CD4-positive, alpha-beta memory T cell (primary cell): ENCODE results near the gene SEMA3G. TPM values are rescaled to one million over a fixed set of nuclear protein-coding genes. Genes with fewer than 3 reads are reported as not detected.

Experiments
- CTCF ChIA-PET: fragments of 350-600 bp; sonication (Branson Sonifier 250); formaldehyde crosslinking; loops from one replicate; lab custom pipeline; 2021; ENCODE audit warnings: inconsistent platforms; ENCODE audit not compliant: partially characterized antibody; lab: Charles Lee
- POLR2A ChIA-PET: fragments of 350-600 bp; sonication (Branson Sonifier 250); formaldehyde crosslinking; loops from one replicate; lab custom pipeline; 2021; ENCODE audit not compliant: partially characterized antibody; lab: Charles Lee
- DNase-seq, 5 donors: peaks; one replicate each; pipeline versions ENCODE4 v3.0.0 to v3.0.0-alpha.2; 2020 to 2022; ENCODE audit warnings: mixed read lengths in 1 of 5
- H3K27ac ChIP-seq: one replicate; pipeline ENCODE4 v1.7.0; 2013; ENCODE audit warnings: low read depth, low read length
- H3K27me3 ChIP-seq: 2 replicates; pipeline ENCODE4 v1.7.0; 2013; ENCODE audit warnings: mild to moderate bottlenecking, low read length, moderate library complexity; ENCODE audit not compliant: insufficient read depth
- H3K36me3 ChIP-seq: 2 replicates; pipeline ENCODE4 v1.7.0; 2013; ENCODE audit warnings: mild to moderate bottlenecking, low read length, moderate library complexity; ENCODE audit not compliant: insufficient read depth
- H3K4me1 ChIP-seq: 2 replicates; pipeline ENCODE4 v1.7.0; 2013; ENCODE audit warnings: mild to moderate bottlenecking, low read length, moderate library complexity; ENCODE audit not compliant: insufficient read depth
- H3K4me3 ChIP-seq, 2 donors: one replicate each; pipeline ENCODE4 v1.7.0; 2013; ENCODE audit warnings: low read length in 2 of 2, mild to moderate bottlenecking in 1 of 2
- H3K9me3 ChIP-seq, 2 donors: one replicate each; pipeline ENCODE4 v1.7.0; 2013; ENCODE audit warnings: low read length in 2 of 2, control low read depth in 1 of 2; ENCODE audit not compliant: control insufficient read depth in 1 of 2
- H3K27ac Mint-ChIP-seq, 7 donors: one replicate each; pipeline ENCODE4 v1.8.0; 2020 to 2021; ENCODE audit warnings: mixed read lengths in 7 of 7, mild to moderate bottlenecking in 6 of 7, inconsistent platforms in 3 of 7, moderate library complexity in 3 of 7
- H3K27me3 Mint-ChIP-seq, 2 donors: one replicate each; pipeline ENCODE4 v1.8.0; 2020 to 2021; ENCODE audit warnings: mixed read lengths in 2 of 2
- H3K36me3 Mint-ChIP-seq, 2 donors: one replicate each; pipeline ENCODE4 v1.8.0; 2020 to 2021; ENCODE audit warnings: mixed read lengths in 2 of 2, inconsistent platforms in 1 of 2, mild to moderate bottlenecking in 1 of 2
- H3K4me1 Mint-ChIP-seq, 4 donors: one replicate each; pipeline ENCODE4 v1.8.0; 2020 to 2021; ENCODE audit warnings: mixed read lengths in 4 of 4, mild to moderate bottlenecking in 1 of 4
- H3K4me3 Mint-ChIP-seq, 8 donors: one replicate each; pipeline ENCODE4 v1.8.0; 2020 to 2021; ENCODE audit warnings: mixed read lengths in 8 of 8, mild to moderate bottlenecking in 7 of 8, moderate library complexity in 6 of 8, inconsistent platforms in 3 of 8
- H3K9me3 Mint-ChIP-seq, 8 donors: one replicate each; pipeline ENCODE4 v1.8.0; 2020 to 2021; ENCODE audit warnings: mixed read lengths in 8 of 8, mild to moderate bottlenecking in 5 of 8, inconsistent platforms in 3 of 8, moderate library complexity in 1 of 8
- intact Hi-C: fragments of 100-400 bp; cut with micrococcal nuclease; formaldehyde crosslinking; loops from one replicate; pipeline ENCODE4 v1.15.1; 2023
- polyA plus RNA-seq, 2 donors: library from polyadenylated mRNA; unstranded; fragments of 300-500 nt; fragmentation: Illumina TruSeq; gene quantifications; one replicate each; pipeline ENCODE4 v1.2.3, GENCODE V29; 2021
- total RNA-seq, 2 experiments: library from RNA; stranded (reverse); gene quantifications; one replicate each; pipeline ENCODE4 v1.2.3, GENCODE V29; 2021

SEMA3G gene
- total and polyA plus RNA-seq, 4 experiments from 2014 or later, result 0.17 to 0.29 (median 0.22) TPM; not detected in 1

GRCh38 chr3:52428151-52429005 lies 16.5 kb downstream of the SEMA3G start:
- H3K27me3 ChIP-seq, result no peaks in the 10 kb centered on the region

DNA sequence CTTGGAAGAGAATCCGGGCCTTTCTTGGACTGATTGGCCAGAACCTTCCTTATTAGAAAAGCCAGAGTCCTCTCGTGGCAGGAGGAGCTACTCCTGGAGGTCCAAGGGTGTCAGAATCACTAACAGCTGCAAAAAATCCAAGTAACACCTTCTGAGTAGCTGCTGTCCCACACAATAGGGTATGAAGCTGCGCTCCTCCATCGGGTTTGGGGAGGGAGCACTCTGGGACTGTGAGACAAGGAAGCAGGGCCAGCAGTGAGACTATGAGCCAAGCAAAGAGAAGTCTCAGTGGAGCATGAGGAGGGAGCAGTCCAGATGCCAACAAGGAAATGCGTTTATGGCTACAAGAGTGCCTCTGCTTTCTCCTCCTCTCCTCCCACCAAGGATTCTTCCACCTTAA lies 21.7 kb downstream of the SEMA3G start:
- Mint-ChIP-seq H3K9me3 (no peaks in the 10 kb centered on the region), H3K27ac (peak overlapping the region in 2 of 7 donors; percentile 52 to 77), H3K4me3 (no peak overlapping the region), H3K36me3 (peaks cover 0 to 4% of the 10 kb centered on the region in 2 donors), H3K4me1 (no peaks in the 10 kb centered on the region), H3K27me3 (no peaks in the 10 kb centered on the region)
- Histone ChIP-seq H3K36me3 (no peaks in the 10 kb centered on the region), H3K27me3 (no peaks in the 10 kb centered on the region), H3K4me3 (no peak overlapping the region), H3K27ac (no peak overlapping the region), H3K4me1 (no peaks in the 10 kb centered on the region), H3K9me3 (no peaks in the 10 kb centered on the region)
- POLR2A ChIA-PET, result no interaction called here
- intact Hi-C loops, result no loop called here
- no peak for DNase-seq
- CTCF ChIA-PET, result interaction anchor here (1.0 to 1.4 kb wide), 3 partner anchors 11 to 23 kb away, joined by 3 to 6 read pairs (median 3); no protein-coding TSS in a partner anchor

More at GRCh38 chr3:52428151-52429005, 16.5 kb downstream of the SEMA3G start:
- Mint-ChIP-seq H3K9me3 (no peaks in the 10 kb centered on the region), H3K36me3 (no peaks in the 10 kb centered on the region), H3K4me1 (peaks cover 4 to 14% (median 5%) of the 10 kb centered on the region in 4 donors), H3K27me3 (no peaks in the 10 kb centered on the region), H3K27ac (peak overlapping the region in 1 of 7 donors; percentile 54), H3K4me3 (no peak overlapping the region)
- intact Hi-C loops, result loop anchor here (1.0 kb wide), 1 partner anchor 19 kb away; no protein-coding TSS in a partner anchor
- Histone ChIP-seq H3K36me3 (no peaks in the 10 kb centered on the region), H3K9me3 (no peaks in the 10 kb centered on the region), H3K27ac (no peak overlapping the region), H3K4me3 (no peak overlapping the region), H3K4me1 (peaks cover 13% of the 10 kb centered on the region)
- POLR2A ChIA-PET, result interaction anchor here (0.5 kb wide), 1 partner anchor 18 kb away, joined by 3 read pairs; no protein-coding TSS in a partner anchor
- CTCF ChIA-PET, result interaction anchor here (0.8 to 4.5 kb wide), 8 partner anchors 11 to 393 kb away, joined by 3 to 82 read pairs (median 4); partner anchors contain the start of genes NISCH and SEMA3G
- peak; percentile 25 to 39 (median 36) for DNase-seq

- H3K36me3 Mint-ChIP-seq, result peaks cover 0 to 6% of the 10 kb centered on the region in 2 donors
- ChIA-PET POLR2A (no interaction called here), CTCF (interaction anchor here (1.0 to 1.4 kb wide), 3 partner anchors 10 to 23 kb away, joined by 3 to 6 read pairs (median 3); no protein-coding TSS in a partner anchor)
- H3K4me3 ChIP-seq, result no peak overlapping the region
- peak overlapping the region in 1 of 8 donors; percentile 11 for H3K4me3 Mint-ChIP-seq
- no peaks in the 10 kb centered on the region for H3K4me1 ChIP-seq
- intact Hi-C loops, result no loop called here
- no peak overlapping the region for H3K27ac Mint-ChIP-seq
- H3K27me3 ChIP-seq, result no peaks in the 10 kb centered on the region
- no peaks in the 10 kb centered on the region for H3K9me3 Mint-ChIP-seq
- H3K36me3 ChIP-seq, result no peaks in the 10 kb centered on the region
- no peak for DNase-seq
- H3K9me3 ChIP-seq, result no peaks in the 10 kb centered on the region
- H3K27me3 Mint-ChIP-seq, result no peaks in the 10 kb centered on the region
- peaks cover 0 to 2% (median under 1%) of the 10 kb centered on the region in 4 donors for H3K4me1 Mint-ChIP-seq
- H3K27ac ChIP-seq, result no peak overlapping the region
Measured at GRCh38 chr3:52422669-52423068, 22.2 kb downstream of the SEMA3G start.

GRCh38 chr3:52420388-52420787 lies 24.5 kb downstream of the SEMA3G start:
- Mint-ChIP-seq H3K27ac (no peak overlapping the region), H3K27me3 (no peaks in the 10 kb centered on the region), H3K36me3 (peaks cover 7% of the 10 kb centered on the region in 2 donors), H3K4me1 (peaks cover 0 to 4% (median 4%) of the 10 kb centered on the region in 4 donors), H3K4me3 (no peak overlapping the region), H3K9me3 (no peaks in the 10 kb centered on the region)
- POLR2A ChIA-PET, result no interaction called here
- Histone ChIP-seq H3K27me3 (no peaks in the 10 kb centered on the region), H3K4me3 (no peak overlapping the region), H3K9me3 (no peaks in the 10 kb centered on the region), H3K27ac (no peak overlapping the region), H3K36me3 (no peaks in the 10 kb centered on the region), H3K4me1 (no peaks in the 10 kb centered on the region)
- CTCF ChIA-PET, result interaction anchor here (0.6 to 1.7 kb wide), 4 partner anchors 8 to 27 kb away, joined by 3 to 5 read pairs (median 3); no protein-coding TSS in a partner anchor
- intact Hi-C loops, result no loop called here
- DNase-seq, result no peak

- no peak overlapping the region for H3K27ac Mint-ChIP-seq
- Histone ChIP-seq H3K36me3 (no peaks in the 10 kb centered on the region), H3K9me3 (no peaks in the 10 kb centered on the region), H3K4me1 (peaks cover 18% of the 10 kb centered on the region), H3K27me3 (no peaks in the 10 kb centered on the region), H3K27ac (no peak overlapping the region), H3K4me3 (no peak overlapping the region)
- H3K27me3 Mint-ChIP-seq, result no peaks in the 10 kb centered on the region
- POLR2A ChIA-PET, result no interaction called here
- DNase-seq, result no peak
- peaks cover 7 to 17% of the 10 kb centered on the region in 2 donors for H3K36me3 Mint-ChIP-seq
- peaks cover 15 to 27% (median 22%) of the 10 kb centered on the region in 4 donors for H3K4me1 Mint-ChIP-seq
- H3K4me3 Mint-ChIP-seq, result no peak overlapping the region
- no peaks in the 10 kb centered on the region for H3K9me3 Mint-ChIP-seq
- CTCF ChIA-PET, result interaction anchor here (1.0 kb wide), 1 partner anchor 15 kb away, joined by 3 read pairs; no protein-coding TSS in a partner anchor
- intact Hi-C loops, result no loop called here
Measured at GRCh38 chr3:52415800-52416199, 29.1 kb downstream of the SEMA3G start.

DNA sequence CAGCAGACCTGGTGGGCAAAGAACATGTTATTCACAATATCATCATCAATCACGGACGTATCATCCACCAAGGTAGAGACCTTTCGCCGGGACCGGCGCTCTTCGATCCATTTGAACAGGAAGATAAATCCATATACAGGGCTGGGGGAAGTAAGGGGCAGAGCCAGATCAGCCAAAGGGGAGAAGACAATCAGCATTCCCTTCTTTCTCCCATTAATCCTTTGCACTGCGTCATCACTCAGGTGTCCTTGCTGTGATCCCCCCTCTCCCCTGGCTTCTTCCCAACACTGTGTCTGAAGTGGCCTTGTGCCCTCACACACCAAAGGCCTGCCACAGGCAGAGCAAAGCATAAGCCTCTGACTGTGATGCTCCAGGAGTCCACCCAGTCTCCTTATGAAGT lies 36.4 kb downstream of the SEMA3G start:
- Histone ChIP-seq H3K4me3 (peak overlapping the region in 1 of 2 donors; percentile 77), H3K27ac (peak overlapping the region; percentile 94), H3K9me3 (no peaks in the 10 kb centered on the region), H3K27me3 (no peaks in the 10 kb centered on the region), H3K4me1 (peaks cover 37% of the 10 kb centered on the region), H3K36me3 (peaks cover 47% of the 10 kb centered on the region)
- POLR2A ChIA-PET, result interaction anchor here (0.8 kb wide), 1 partner anchor 43 kb away, joined by 3 read pairs; no protein-coding TSS in a partner anchor
- peak overlapping the region; percentile 84 to 96 (median 90) for H3K4me3 Mint-ChIP-seq
- H3K27me3 Mint-ChIP-seq, result no peaks in the 10 kb centered on the region
- H3K36me3 Mint-ChIP-seq, result peaks cover 31 to 59% of the 10 kb centered on the region in 2 donors
- CTCF ChIA-PET, result interaction anchor here (1.7 kb wide), 1 partner anchor 181 kb away, joined by 3 read pairs; no protein-coding TSS in a partner anchor
- peak overlapping the region; percentile 92 to 98 (median 94) for H3K27ac Mint-ChIP-seq
- intact Hi-C loops, result no loop called here
- peak in 1 of 5 donors; percentile 33 for DNase-seq
- no peaks in the 10 kb centered on the region for H3K9me3 Mint-ChIP-seq
- peaks cover 27 to 46% (median 39%) of the 10 kb centered on the region in 4 donors for H3K4me1 Mint-ChIP-seq
